Thyroid gland (tissue), 4 donors: ENCODE results near the gene KIF18A.

Source experiments
- CTCF ChIP-seq, 6 experiments: fragments of 200-600 bp in 3 of 6; fragments of 450-650 bp in 3 of 6; sonication (generic) in 3 of 6; IDR thresholded peaks; one replicate each; pipeline ENCODE4 v1.5.1; 2016 to 2019; ENCODE audit warnings: antibody characterized with exemption in 6 of 6, mild to moderate bottlenecking in 2 of 6, inconsistent platforms in 1 of 6, moderate library complexity in 1 of 6
- POLR2A ChIP-seq, 2 donors: fragments of 450-650 bp; IDR thresholded peaks; one replicate each; pipeline ENCODE4 v1.6.1; 2017; ENCODE audit warnings: antibody characterized with exemption in 2 of 2, mild to moderate bottlenecking in 2 of 2, moderate library complexity in 1 of 2

GRCh38 chr11:28144808-28145207 lies 36.9 kb upstream of the KIF18A start:
- TF ChIP-seq CTCF (IDR thresholded peaks at IDR 0.05) (no peak), POLR2A (IDR thresholded peaks at IDR 0.05) (no peak)
